Right lobe of liver (tissue), 6 donors: Measurements from ENCODE around the gene MAN1B1. TPM values are rescaled to one million over a fixed set of nuclear protein-coding genes. Genes with fewer than 3 reads are reported as not detected.
A peak's percentile ranks its signal among the peaks of the same experiment; 100 is the strongest.

ENCODE experiments used
- ATAC-seq, 4 donors: fragments of 200-7000 bp; cut with Tn5 transposase; one replicate each; pipeline ENCODE4 v1.9.1; 2020; ENCODE audit warnings: mild to moderate bottlenecking in 4 of 4, moderate library complexity in 4 of 4
- DNase-seq, 3 donors: peaks; one replicate each; pipeline ENCODE4 v3.0.0-alpha.2; 2020
- H3K27ac ChIP-seq, 3 donors: fragments of 200-600 bp; one replicate each; pipeline ENCODE4 v1.8.0; 2022
- H3K27me3 ChIP-seq, 2 donors: fragments of 200-600 bp; one replicate each; pipeline ENCODE4 v1.8.0; 2022
- H3K36me3 ChIP-seq, 4 donors: fragments of 200-600 bp; sonication (generic) in 1 of 4; one replicate each; pipeline versions ENCODE4 v1.5.1 to v1.8.0; 2017 to 2022; ENCODE audit warnings: control low read depth in 1 of 4
- H3K4me1 ChIP-seq, 4 donors: fragments of 200-600 bp; sonication (generic) in 1 of 4; one replicate each; pipeline versions ENCODE4 v1.5.1 to v1.8.0; 2017 to 2022; ENCODE audit warnings: control low read depth in 1 of 4
- H3K4me3 ChIP-seq, 3 donors: fragments of 200-600 bp; one replicate each; pipeline ENCODE4 v1.8.0; 2022
- H3K9me3 ChIP-seq, 4 donors: fragments of 200-600 bp; sonication (generic) in 1 of 4; one replicate each; pipeline versions ENCODE4 v1.5.1 to v1.8.0; 2017 to 2022; ENCODE audit warnings: control low read depth in 1 of 4
- POLR2A ChIP-seq: fragments of 450-650 bp; IDR thresholded peaks from one replicate; pipeline ENCODE4 v1.6.1; 2017; ENCODE audit warnings: antibody characterized with exemption, mild to moderate bottlenecking
- WGBS: methylation state at CpG from one replicate; pipeline ENCODE4 v1.1.6; 2018; ENCODE audit warnings: low coverage, low lambda C conversion rate; ENCODE audit not compliant: insufficient coverage; ENCODE audit errors: missing lambda C conversion rate; 5-methylcytosine and 5-hydroxymethylcytosine counted together
- intact Hi-C, 2 donors: fragments of 100-400 bp; cut with DNase I; formaldehyde crosslinking; loops; one replicate each; pipeline versions ENCODE4 v1.11.2 to v1.14.1; 2022
- total RNA-seq, 6 experiments: library from RNA; depleted of rRNA in 2 of 6; stranded (reverse); fragments of >200 nt in 2 of 6; fragmentation: NEBNext Ultra II Directional in 3 of 6; extraction: Animal tissue kit (Norgen Biotek cat#: 25700) in 3 of 6; gene quantifications; one replicate each; pipeline versions ENCODE4 v1.1.0 to v1.2.4, GENCODE V29; 2016 to 2023
- TF ChIP-seq, protein P1 (sequence below), 4 donors: fragments of 200-600 bp in 3 of 4; fragments of 450-650 bp in 1 of 4; IDR thresholded peaks; one replicate each; pipeline versions ENCODE4 v1.5.1 to v1.8.0; 2016 to 2022; ENCODE audit warnings: antibody characterized with exemption in 4 of 4, mild to moderate bottlenecking in 2 of 4
- donor health status: DM: no; HTN: yes; CAD: no.
- donor health status: DM: no; HTN: no; CAD: no.
- donor health status: DM: no; HTN: no; CAD: no.
- donor health status: DM: no; HTN: yes; CAD: no.
- donor health status: DM: no; HTN: yes; CAD: no.

Gene MAN1B1
- total RNA-seq, 6 experiments from 2014 or later, result 24.0 to 39.1 (median 28.8) TPM

DNA sequence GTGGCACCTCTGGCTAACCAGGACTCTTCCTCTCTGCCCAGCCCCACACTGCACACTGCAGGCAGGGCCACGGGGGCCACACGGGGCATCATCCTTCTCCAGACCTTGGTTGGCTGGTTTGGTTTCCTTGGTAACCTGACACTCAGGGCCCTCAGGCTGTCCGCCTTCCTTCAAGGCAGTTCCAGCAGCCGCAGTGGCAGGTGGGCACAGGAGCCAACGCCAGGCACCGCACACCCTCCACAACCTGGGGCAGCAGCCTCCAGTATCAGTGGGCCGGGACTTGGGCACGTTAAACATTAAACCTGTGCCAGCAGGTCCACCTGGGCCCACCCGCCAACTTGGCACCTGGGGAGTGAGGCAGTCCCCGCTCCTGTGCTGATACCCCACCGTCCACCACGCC lies 42.7 kb upstream of the MAN1B1 start:
- Histone ChIP-seq H3K27me3 (peaks cover 3 to 23% of the 10 kb centered on the region in 2 donors), H3K4me3 (peak overlapping the region in 1 of 3 donors; percentile 29), H3K27ac (no peak overlapping the region), H3K9me3 (no peaks in the 10 kb centered on the region), H3K36me3 (no peaks in the 10 kb centered on the region), H3K4me1 (peaks cover 0 to 9% (median 0%) of the 10 kb centered on the region in 4 donors)
- ATAC-seq (no peak), DNase-seq (no peak)
- TF ChIP-seq, protein P1, sequence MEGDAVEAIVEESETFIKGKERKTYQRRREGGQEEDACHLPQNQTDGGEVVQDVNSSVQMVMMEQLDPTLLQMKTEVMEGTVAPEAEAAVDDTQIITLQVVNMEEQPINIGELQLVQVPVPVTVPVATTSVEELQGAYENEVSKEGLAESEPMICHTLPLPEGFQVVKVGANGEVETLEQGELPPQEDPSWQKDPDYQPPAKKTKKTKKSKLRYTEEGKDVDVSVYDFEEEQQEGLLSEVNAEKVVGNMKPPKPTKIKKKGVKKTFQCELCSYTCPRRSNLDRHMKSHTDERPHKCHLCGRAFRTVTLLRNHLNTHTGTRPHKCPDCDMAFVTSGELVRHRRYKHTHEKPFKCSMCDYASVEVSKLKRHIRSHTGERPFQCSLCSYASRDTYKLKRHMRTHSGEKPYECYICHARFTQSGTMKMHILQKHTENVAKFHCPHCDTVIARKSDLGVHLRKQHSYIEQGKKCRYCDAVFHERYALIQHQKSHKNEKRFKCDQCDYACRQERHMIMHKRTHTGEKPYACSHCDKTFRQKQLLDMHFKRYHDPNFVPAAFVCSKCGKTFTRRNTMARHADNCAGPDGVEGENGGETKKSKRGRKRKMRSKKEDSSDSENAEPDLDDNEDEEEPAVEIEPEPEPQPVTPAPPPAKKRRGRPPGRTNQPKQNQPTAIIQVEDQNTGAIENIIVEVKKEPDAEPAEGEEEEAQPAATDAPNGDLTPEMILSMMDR (IDR thresholded peaks at IDR 0.05), result no peak
- TF ChIP-seq POLR2A, result no peak
- intact Hi-C loops, result no loop called here
- 8% methylated on average over 6 of the region's 12 CpGs for WGBS

DNA sequence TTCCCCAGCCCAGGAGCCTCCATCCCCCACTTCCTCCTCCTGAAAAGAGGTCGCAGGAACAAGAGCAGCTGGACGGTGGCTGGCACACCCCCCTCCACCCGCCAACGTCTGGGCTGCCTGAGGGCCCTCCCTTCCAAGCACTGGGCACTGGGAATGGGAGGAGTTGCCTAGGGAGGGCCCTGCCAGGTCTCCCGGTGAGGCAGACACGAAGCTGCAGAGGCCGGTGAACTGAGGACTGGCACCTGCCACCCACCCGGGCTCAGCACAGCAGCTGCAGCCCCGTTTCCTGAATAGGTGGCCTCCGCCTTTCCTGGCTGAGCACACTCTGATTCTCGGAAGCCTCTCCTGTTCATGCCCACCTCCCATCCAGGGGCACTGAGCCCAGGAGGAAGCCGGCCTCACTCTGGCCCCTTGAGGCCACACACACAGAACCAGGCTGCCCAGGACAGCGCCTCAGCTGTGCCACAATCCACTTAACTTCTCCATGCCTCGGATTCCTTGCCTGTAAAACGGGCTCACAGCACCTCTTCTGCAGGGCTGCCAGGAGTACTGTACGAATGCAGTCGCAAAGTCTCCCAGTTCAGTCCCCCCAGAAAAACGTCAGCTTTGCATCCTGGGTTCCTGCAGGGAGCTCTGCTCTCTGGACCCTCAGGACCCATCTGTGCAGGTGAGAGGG lies 42.1 kb upstream of the MAN1B1 start:
- TF ChIP-seq POLR2A, result no peak
- TF ChIP-seq, protein P1 (IDR thresholded peaks at IDR 0.05), result no peak
- DNase-seq (no peak), ATAC-seq (no peak)
- Histone ChIP-seq H3K36me3 (no peaks in the 10 kb centered on the region), H3K27ac (no peak overlapping the region), H3K27me3 (peaks cover 3 to 23% of the 10 kb centered on the region in 2 donors), H3K4me1 (peaks cover 0 to 9% (median 0%) of the 10 kb centered on the region in 4 donors), H3K9me3 (no peaks in the 10 kb centered on the region), H3K4me3 (peak overlapping the region; percentile 28 to 48 (median 29))
- WGBS, result 23% methylated on average over 10 of the region's 18 CpGs
- intact Hi-C loops, result no loop called here

DNA sequence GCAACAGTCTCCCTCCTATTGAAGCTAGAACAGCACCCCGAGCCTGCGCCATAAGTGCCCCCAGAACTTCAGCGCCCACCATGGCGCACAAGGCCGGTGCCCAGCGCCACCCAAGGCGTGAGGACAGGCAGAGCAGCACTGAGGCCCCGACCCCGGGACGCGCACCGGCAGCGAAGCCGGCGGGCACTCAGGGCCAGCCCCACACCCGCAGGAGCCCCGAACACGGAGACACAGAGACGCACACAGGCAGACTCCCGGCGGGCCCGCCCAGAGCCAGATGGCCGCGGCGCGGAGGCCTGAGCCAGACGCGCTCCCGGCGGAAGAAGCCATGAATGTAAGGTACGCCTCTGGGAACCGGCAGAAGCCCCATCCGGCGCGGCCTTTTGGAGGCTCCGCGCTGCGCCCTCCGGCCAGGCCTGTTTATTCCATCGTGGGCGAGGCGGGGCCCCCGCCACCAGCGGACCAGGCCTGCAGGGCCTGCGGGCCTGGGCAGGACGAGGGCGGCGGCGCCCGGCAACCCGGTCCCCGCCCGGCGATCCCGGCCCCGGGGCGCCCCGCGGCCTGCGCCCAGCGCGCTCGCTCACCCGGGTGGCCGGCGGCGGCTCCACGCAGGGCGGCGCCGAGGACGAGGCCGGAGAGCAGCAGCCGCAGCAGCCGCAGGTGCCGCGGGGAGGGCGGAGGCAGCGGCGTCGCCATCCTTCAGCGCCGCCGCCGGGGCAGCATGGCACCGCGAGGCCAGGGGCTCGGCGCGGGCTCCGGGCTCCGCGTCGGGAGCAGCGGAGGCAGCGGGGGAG lies 41.3 kb upstream of the MAN1B1 start:
- Histone ChIP-seq H3K9me3 (no peaks in the 10 kb centered on the region), H3K4me3 (peak overlapping the region; percentile 31 to 48 (median 35)), H3K36me3 (no peaks in the 10 kb centered on the region), H3K27me3 (peaks cover 3 to 23% of the 10 kb centered on the region in 2 donors), H3K27ac (peak overlapping the region in 2 of 3 donors; percentile 13 to 51), H3K4me1 (peaks cover 0 to 9% (median 0%) of the 10 kb centered on the region in 4 donors)
- no peak for TF ChIP-seq POLR2A
- TF ChIP-seq, protein P1 (IDR thresholded peaks at IDR 0.05), result no peak
- ATAC-seq (no peak), DNase-seq (no peak)
- intact Hi-C loops, result no loop called here
- WGBS, result 0% methylated on average over 11 of the region's 96 CpGs

DNA sequence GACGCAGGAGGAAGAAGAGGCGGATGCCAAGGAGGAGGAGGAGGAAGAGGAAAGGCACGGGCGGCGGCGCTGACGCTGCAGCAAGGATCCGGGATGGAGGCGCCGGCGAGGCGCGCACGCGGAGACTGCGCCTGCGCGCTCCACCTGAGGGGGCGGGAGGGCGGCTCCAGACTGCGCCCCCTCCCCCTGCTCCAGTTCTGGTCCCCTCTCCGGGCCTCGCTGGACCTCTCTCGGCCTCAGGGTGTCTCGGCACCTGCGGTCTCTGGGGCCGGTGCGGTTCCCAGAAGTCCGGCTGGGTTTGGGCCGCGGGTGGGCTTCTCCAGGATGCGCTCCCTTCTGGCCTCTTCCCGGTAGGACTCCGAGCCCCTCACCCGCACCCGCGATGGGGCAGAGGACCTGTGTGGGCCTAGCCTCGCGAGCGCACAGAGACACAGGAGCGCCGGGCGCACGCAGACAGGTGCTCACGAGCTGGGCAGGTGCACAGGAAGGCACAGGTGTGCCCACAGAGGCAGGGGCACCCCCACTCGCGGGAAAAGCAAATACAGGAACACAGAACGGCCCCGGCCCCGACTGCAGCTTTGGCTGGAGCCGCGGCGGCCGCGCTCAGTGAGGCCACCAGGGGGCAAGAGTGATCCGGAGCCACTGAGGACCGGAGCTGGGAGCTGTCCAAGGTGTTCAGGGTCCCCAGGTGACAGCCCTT lies 40.5 kb upstream of the MAN1B1 start, which contains the start of gene NPDC1:
NPDC1 (minus strand) TSS at position 90 of the 700 bp plus-strand sequence. CDS start 188 bp downstream, outside the sequence.
- intact Hi-C loops, result no loop called here
- TF ChIP-seq POLR2A, result no peak
- TF ChIP-seq, protein P1 (IDR thresholded peaks at IDR 0.05), result peak; percentile 80 to 87 (median 85)
- 1% methylated on average over 19 of the region's 57 CpGs for WGBS
- H3K36me3 ChIP-seq, result no peaks in the 10 kb centered on the region
- H3K27ac ChIP-seq, result peak within 1 kb of the TSS; percentile 10 to 51 (median 13)
- DNase-seq, result peak; percentile 79 to 83 (median 80)
- peak; percentile 73 to 82 (median 78) for ATAC-seq
- H3K4me1 ChIP-seq, result peaks cover 0 to 9% (median 0%) of the 10 kb centered on the region in 4 donors
- H3K27me3 ChIP-seq, result peaks cover 3 to 23% of the 10 kb centered on the region in 2 donors
- no peaks in the 10 kb centered on the region for H3K9me3 ChIP-seq
- H3K4me3 ChIP-seq, result peak within 1 kb of the TSS; percentile 31 to 48 (median 35)
